Neural crest cell (in vitro differentiated cells): ENCODE data around the gene DNAJC13. TPM values are rescaled to one million over a fixed set of nuclear protein-coding genes. Genes with fewer than 3 reads are reported as not detected.

Source experiments
- DNase-seq: peaks from one replicate; pipeline ENCODE4 v3.0.0; 2021; ENCODE audit warnings: low read depth, mixed read lengths, low spot score
- H3K27ac Mint-ChIP-seq: one replicate; pipeline ENCODE4 v1.8.0; 2021; ENCODE audit warnings: mild to moderate bottlenecking, mixed read lengths; ENCODE audit not compliant: unreplicated experiment
- H3K27me3 Mint-ChIP-seq: 2 replicates; pipeline ENCODE4 v1.8.0; 2021; ENCODE audit warnings: low read depth, mild to moderate bottlenecking, mixed read lengths
- H3K36me3 Mint-ChIP-seq: 2 replicates; pipeline ENCODE4 v1.8.0; 2021; ENCODE audit warnings: low read depth, mild to moderate bottlenecking, mixed read lengths
- H3K4me1 Mint-ChIP-seq: 2 replicates; pipeline ENCODE4 v1.8.0; 2021; ENCODE audit warnings: mixed read lengths
- H3K4me3 Mint-ChIP-seq: one replicate; pipeline ENCODE4 v1.8.0; 2021; ENCODE audit warnings: mild to moderate bottlenecking, mixed read lengths
- H3K9me3 Mint-ChIP-seq: 2 replicates; pipeline ENCODE4 v1.8.0; 2021; ENCODE audit warnings: mixed read lengths
- total RNA-seq: library from RNA; stranded (reverse); gene quantifications from 2 replicates; pipeline ENCODE4 v1.2.1, GENCODE V29; 2021
- TF ChIP-seq, protein P1 (sequence below): fragments of 200-600 bp; sonication (generic); conservative IDR thresholded peaks from 2 replicates; pipeline ENCODE4 v1.5.0; 2021; ENCODE audit warnings: antibody characterized with exemption, mild to moderate bottlenecking

The DNAJC13 gene
- total RNA-seq, 1 donor from 2014 or later = 36.0 TPM

DNA sequence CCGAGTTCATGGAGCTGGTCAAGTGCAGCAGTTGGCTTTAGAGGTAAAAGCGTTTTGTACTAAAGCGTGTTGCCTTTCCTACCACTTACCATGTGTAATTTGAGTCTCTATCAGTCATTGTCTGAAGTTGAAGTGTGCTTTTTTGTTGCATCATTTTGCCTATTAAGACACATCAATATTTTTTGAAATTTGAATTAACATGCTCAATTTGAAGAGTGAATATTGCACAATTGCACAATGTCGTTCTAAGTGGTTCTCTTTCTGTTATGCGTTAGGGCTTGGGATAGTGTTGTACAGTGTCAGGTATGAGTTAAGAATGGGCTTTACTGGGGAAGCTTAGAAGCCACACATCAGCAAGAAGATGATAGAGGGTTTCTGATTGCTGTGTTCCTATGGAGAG is 95.8 kb downstream of the DNAJC13 start:
- no peak overlapping the region for H3K27ac Mint-ChIP-seq
- TF ChIP-seq, protein P1, sequence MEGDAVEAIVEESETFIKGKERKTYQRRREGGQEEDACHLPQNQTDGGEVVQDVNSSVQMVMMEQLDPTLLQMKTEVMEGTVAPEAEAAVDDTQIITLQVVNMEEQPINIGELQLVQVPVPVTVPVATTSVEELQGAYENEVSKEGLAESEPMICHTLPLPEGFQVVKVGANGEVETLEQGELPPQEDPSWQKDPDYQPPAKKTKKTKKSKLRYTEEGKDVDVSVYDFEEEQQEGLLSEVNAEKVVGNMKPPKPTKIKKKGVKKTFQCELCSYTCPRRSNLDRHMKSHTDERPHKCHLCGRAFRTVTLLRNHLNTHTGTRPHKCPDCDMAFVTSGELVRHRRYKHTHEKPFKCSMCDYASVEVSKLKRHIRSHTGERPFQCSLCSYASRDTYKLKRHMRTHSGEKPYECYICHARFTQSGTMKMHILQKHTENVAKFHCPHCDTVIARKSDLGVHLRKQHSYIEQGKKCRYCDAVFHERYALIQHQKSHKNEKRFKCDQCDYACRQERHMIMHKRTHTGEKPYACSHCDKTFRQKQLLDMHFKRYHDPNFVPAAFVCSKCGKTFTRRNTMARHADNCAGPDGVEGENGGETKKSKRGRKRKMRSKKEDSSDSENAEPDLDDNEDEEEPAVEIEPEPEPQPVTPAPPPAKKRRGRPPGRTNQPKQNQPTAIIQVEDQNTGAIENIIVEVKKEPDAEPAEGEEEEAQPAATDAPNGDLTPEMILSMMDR = no peak
- no peaks in the 10 kb centered on the region for H3K27me3 Mint-ChIP-seq
- no peaks in the 10 kb centered on the region for H3K4me1 Mint-ChIP-seq
- H3K36me3 Mint-ChIP-seq = peaks cover 21% of the 10 kb centered on the region
- H3K4me3 Mint-ChIP-seq = no peak overlapping the region
- DNase-seq = no peak
- H3K9me3 Mint-ChIP-seq = no peaks in the 10 kb centered on the region

DNA sequence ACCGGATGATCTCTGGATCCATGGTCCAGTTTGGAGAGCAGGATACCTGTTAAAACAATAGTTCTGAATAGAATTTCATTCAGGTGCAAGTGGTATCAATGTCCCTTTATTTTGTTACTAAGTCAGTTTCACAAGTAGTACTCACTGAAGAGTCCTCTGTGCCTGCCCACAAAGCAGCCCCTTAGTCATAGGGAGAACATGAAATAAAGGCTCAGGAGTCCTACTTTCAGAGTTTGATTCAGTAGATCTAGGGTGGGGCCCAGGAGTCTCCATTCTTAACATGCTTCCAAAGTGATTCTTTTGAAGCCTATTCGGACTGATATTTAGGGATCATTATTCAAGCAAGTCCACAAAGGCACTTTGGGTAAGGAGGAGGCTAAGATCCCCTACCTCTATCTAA is 100.0 kb downstream of the DNAJC13 start:
- Mint-ChIP-seq H3K9me3 (no peaks in the 10 kb centered on the region), H3K27ac (no peak overlapping the region), H3K4me1 (no peaks in the 10 kb centered on the region), H3K4me3 (no peak overlapping the region), H3K36me3 (peaks cover 22% of the 10 kb centered on the region), H3K27me3 (no peaks in the 10 kb centered on the region)
- TF ChIP-seq, protein P1 = no peak
- no peak for DNase-seq

DNA sequence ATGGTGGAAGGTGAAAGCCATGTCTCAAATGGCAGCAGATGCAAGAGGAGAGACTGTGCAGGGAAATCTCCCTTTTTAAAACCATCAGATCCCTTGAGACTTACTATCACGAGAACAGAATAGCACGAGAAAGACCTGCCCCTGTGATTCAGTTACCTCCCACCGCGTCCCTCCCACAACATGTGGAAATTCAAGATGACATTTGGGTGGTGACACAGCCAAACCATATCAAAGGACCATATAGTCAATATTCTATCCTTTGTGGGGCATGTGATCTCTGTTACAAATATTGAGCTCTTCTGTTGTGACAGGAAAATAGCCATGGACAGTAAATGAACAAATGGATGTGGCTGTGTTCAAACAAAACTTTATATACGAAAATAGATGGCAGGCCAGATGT is 102.6 kb downstream of the DNAJC13 start:
- Mint-ChIP-seq H3K36me3 (peaks cover 22% of the 10 kb centered on the region), H3K4me3 (no peak overlapping the region), H3K27me3 (no peaks in the 10 kb centered on the region), H3K4me1 (no peaks in the 10 kb centered on the region), H3K9me3 (no peaks in the 10 kb centered on the region), H3K27ac (peak overlapping the region; percentile 92)
- TF ChIP-seq, protein P1 = no peak
- no peak for DNase-seq

DNA sequence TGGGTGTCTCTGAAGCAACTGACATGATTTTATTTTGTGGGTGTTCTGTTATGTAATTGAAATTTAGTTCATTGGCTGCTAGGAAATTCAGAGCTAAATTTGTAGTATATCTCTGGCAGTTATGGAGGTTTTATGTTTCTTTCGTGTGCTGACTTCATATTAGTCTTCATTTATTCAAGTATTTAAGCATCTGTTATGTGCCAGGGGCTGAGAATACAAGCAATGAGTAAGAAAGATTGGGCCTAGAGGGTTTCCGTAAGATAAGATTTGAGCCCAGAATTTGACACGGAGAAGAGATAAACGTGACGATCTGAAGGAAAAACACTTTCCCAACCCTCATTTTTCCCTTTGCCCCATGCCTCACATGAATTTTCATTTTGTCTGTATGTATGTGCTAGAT is 104.6 kb downstream of the DNAJC13 start:
- TF ChIP-seq, protein P1 = no peak
- Mint-ChIP-seq H3K4me1 (no peaks in the 10 kb centered on the region), H3K4me3 (no peak overlapping the region), H3K36me3 (peaks cover 25% of the 10 kb centered on the region), H3K27me3 (no peaks in the 10 kb centered on the region), H3K27ac (no peak overlapping the region), H3K9me3 (no peaks in the 10 kb centered on the region)
- no peak for DNase-seq

DNA sequence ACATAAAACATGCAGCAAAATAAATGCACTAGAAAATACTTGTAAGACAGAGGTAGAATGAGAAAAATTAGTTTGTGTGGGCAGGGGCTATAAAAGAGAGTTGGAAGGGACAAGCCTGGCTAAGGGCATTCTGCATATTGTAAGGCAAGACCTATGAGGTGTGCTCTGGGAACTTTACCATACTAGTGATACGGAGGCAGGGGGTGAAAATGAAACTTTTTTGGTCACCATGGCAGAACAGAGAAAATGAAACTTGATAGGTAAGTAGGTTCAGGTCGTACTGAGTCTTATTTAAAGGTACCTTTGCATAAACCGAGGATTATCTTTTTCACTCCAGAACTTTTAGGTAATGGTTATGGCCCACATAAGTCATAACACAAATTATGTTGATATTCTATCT is 105.1 kb downstream of the DNAJC13 start:
- H3K36me3 Mint-ChIP-seq = peaks cover 24% of the 10 kb centered on the region
- no peaks in the 10 kb centered on the region for H3K4me1 Mint-ChIP-seq

More for the DNA sequence above, 105.1 kb downstream of the DNAJC13 start:
- no peak for DNase-seq
- TF ChIP-seq, protein P1 = no peak
- H3K9me3 Mint-ChIP-seq = no peaks in the 10 kb centered on the region
- H3K27me3 Mint-ChIP-seq = no peaks in the 10 kb centered on the region
- H3K27ac Mint-ChIP-seq = no peak overlapping the region
- H3K4me3 Mint-ChIP-seq = no peak overlapping the region
